Fibroblast of skin of abdomen (primary cell): ENCODE data around the gene SLC35B1.

Experiments used
- DNase-seq: peaks from one replicate; pipeline ENCODE4 v3.0.0-alpha.2; 2013

SLC35B1 gene

GRCh38 chr17:49670002-49670401, 37.8 kb downstream of the SLC35B1 start:
- DNase-seq, result no peak

- DNase-seq, result no peak
Measured at GRCh38 chr17:49667854-49668253, 39.9 kb downstream of the SLC35B1 start.

GRCh38 chr17:49664706-49665211, 43.0 kb downstream of the SLC35B1 start:
- DNase-seq, result no peak

- DNase-seq, result no peak
Measured at GRCh38 chr17:49659661-49660382, 47.9 kb downstream of the SLC35B1 start.

DNA sequence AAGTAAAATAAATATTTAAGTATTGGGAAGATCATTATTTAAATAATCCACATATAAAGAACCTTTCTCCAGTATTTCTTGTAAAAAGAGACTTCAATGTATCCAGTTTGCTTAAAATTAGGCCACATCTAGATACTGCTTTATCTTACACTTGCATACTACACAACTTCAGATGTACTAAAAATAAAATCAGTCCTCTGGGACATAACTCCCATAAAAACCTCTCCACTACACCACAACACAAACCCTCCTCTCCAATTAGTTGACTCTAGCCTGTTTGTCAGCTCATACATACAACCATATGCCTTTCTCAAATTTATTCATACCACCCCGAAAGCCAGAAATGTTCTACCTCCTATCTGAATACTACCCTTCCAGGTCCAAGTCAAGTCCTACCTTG, 51.5 kb downstream of the SLC35B1 start:
- DNase-seq, result no peak
